ENCODE results near the gene IL31. TPM values are rescaled to one million over a fixed set of nuclear protein-coding genes. Genes with fewer than 3 reads are reported as not detected.

IL31 gene
- total RNA-seq, 1 experiment from 2014 or later, result not detected

DNA sequence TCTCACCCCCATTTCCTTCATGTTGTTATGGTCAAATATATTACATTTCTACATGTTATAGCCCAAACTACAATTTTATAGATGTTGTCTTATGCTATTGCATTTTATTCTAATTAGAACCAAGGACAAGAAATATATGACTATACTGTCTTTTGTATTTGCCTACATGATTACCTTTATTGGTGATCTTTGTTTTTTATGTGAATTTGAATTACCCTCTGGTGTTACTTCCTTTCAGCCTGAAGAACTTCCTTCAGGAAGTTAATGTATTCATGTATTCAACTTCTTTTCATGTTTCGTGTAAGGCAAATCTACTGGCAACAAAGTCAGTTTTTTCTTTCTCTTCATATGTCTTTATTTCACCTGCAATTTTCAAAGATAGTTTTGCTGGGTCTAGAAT is 20.8 kb upstream of the IL31 start:
- intact Hi-C loops (cut with micrococcal nuclease; ENCODE audit: unreplicated experiment), result no loop called here
- Histone ChIP-seq H3K4me1 (ENCODE audit: control insufficient read depth, insufficient read depth, low read length) (no peaks in the 10 kb centered on the region), H3K36me3 (ENCODE audit: control insufficient read depth, insufficient read depth, low read length) (no peaks in the 10 kb centered on the region), H3K27ac (ENCODE audit: low read length) (no peak overlapping the region), H3K4me3 (ENCODE audit: low read depth in 2 of 2, low read length in 2 of 2) (no peak overlapping the region), H3K9me3 (ENCODE audit: control insufficient read depth, insufficient read depth, low read depth, low read length) (no peaks in the 10 kb centered on the region), H3K27me3 (ENCODE audit: control insufficient read depth, insufficient read depth, low read length) (no peaks in the 10 kb centered on the region)
- ATAC-seq, result no peak
- CTCF ChIA-PET, result no interaction called here
- no TSS peak for BruUV-seq (replicated peaks)
- TF ChIP-seq POLR2AphosphoS5 (IDR thresholded peaks at IDR 0.05; ENCODE audit: low read depth, low read length), result no peak
- in situ Hi-C loops (cut with HindIII; ENCODE audit: low pct_unique_long_range_greater_than_20kb, low sequenced_read_pairs), result no loop called here
- POLR2A ChIA-PET, result no interaction called here
- no peak for DNase-seq (ENCODE audit: low read depth, low spot score)

DNA sequence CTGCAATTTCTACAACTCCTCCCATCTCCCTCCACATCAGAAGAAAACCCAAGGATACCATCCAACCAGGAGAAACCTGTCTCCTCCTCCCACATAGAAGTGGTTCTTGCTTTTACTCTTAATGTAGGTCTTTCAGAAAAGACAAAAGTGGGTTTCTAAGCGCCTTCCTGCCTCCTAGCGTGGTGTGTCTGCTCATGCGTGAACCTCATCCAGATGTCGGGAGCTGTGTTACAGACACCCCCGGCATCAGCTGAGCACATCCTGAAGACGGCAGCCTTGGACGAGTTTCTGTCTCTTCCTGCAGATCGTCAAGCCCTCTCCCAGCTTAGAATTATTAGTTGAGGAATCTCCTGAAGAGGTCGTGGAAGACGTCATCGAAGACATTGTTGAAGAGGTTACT is 18.4 kb upstream of the IL31 start:
- ChIA-PET CTCF (no interaction called here), POLR2A (interaction anchor here (0.5 kb wide), 1 partner anchor 19 kb away, joined by 4 read pairs; no protein-coding TSS in a partner anchor)
- in situ Hi-C loops (cut with HindIII; ENCODE audit: low pct_unique_long_range_greater_than_20kb, low sequenced_read_pairs), result no loop called here

More for the DNA sequence above, 18.4 kb upstream of the IL31 start:
- DNase-seq (ENCODE audit: low read depth, low spot score) (no peak), ATAC-seq (no peak)
- Histone ChIP-seq H3K4me3 (ENCODE audit: low read depth in 2 of 2, low read length in 2 of 2) (no peak overlapping the region), H3K36me3 (ENCODE audit: control insufficient read depth, insufficient read depth, low read length) (no peaks in the 10 kb centered on the region), H3K27ac (ENCODE audit: low read length) (no peak overlapping the region), H3K4me1 (ENCODE audit: control insufficient read depth, insufficient read depth, low read length) (no peaks in the 10 kb centered on the region), H3K9me3 (ENCODE audit: control insufficient read depth, insufficient read depth, low read depth, low read length) (no peaks in the 10 kb centered on the region), H3K27me3 (ENCODE audit: control insufficient read depth, insufficient read depth, low read length) (no peaks in the 10 kb centered on the region)
- no peak for TF ChIP-seq TCF7L2 (IDR thresholded peaks at IDR 0.05; ENCODE audit: low read depth, low read length)
- TF ChIP-seq, protein P1, sequence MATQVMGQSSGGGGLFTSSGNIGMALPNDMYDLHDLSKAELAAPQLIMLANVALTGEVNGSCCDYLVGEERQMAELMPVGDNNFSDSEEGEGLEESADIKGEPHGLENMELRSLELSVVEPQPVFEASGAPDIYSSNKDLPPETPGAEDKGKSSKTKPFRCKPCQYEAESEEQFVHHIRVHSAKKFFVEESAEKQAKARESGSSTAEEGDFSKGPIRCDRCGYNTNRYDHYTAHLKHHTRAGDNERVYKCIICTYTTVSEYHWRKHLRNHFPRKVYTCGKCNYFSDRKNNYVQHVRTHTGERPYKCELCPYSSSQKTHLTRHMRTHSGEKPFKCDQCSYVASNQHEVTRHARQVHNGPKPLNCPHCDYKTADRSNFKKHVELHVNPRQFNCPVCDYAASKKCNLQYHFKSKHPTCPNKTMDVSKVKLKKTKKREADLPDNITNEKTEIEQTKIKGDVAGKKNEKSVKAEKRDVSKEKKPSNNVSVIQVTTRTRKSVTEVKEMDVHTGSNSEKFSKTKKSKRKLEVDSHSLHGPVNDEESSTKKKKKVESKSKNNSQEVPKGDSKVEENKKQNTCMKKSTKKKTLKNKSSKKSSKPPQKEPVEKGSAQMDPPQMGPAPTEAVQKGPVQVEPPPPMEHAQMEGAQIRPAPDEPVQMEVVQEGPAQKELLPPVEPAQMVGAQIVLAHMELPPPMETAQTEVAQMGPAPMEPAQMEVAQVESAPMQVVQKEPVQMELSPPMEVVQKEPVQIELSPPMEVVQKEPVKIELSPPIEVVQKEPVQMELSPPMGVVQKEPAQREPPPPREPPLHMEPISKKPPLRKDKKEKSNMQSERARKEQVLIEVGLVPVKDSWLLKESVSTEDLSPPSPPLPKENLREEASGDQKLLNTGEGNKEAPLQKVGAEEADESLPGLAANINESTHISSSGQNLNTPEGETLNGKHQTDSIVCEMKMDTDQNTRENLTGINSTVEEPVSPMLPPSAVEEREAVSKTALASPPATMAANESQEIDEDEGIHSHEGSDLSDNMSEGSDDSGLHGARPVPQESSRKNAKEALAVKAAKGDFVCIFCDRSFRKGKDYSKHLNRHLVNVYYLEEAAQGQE (IDR thresholded peaks at IDR 0.05; ENCODE audit: insufficient read depth in 1 of 2, low read depth in 2 of 2, low read length in 1 of 2), result no peak
- TF ChIP-seq SIN3A (IDR thresholded peaks at IDR 0.05; ENCODE audit: borderline replicate concordance, insufficient read depth, low read depth, low read length), result no peak
- TF ChIP-seq POLR2AphosphoS5 (IDR thresholded peaks at IDR 0.05; ENCODE audit: low read depth, low read length), result no peak
- TF ChIP-seq, protein P2, sequence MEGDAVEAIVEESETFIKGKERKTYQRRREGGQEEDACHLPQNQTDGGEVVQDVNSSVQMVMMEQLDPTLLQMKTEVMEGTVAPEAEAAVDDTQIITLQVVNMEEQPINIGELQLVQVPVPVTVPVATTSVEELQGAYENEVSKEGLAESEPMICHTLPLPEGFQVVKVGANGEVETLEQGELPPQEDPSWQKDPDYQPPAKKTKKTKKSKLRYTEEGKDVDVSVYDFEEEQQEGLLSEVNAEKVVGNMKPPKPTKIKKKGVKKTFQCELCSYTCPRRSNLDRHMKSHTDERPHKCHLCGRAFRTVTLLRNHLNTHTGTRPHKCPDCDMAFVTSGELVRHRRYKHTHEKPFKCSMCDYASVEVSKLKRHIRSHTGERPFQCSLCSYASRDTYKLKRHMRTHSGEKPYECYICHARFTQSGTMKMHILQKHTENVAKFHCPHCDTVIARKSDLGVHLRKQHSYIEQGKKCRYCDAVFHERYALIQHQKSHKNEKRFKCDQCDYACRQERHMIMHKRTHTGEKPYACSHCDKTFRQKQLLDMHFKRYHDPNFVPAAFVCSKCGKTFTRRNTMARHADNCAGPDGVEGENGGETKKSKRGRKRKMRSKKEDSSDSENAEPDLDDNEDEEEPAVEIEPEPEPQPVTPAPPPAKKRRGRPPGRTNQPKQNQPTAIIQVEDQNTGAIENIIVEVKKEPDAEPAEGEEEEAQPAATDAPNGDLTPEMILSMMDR (IDR thresholded peaks at IDR 0.05), result no peak
- intact Hi-C loops (cut with micrococcal nuclease; ENCODE audit: unreplicated experiment), result no loop called here
- BruUV-seq (replicated peaks), result no TSS peak
